Thyroid gland (tissue), 4 donors: ENCODE data around the gene SFTPD.

ENCODE experiments used
- CTCF ChIP-seq, 6 experiments: fragments of 200-600 bp in 3 of 6; fragments of 450-650 bp in 3 of 6; sonication (generic) in 3 of 6; IDR thresholded peaks; one replicate each; pipeline ENCODE4 v1.5.1; 2016 to 2019; ENCODE audit warnings: antibody characterized with exemption in 6 of 6, mild to moderate bottlenecking in 2 of 6, inconsistent platforms in 1 of 6, moderate library complexity in 1 of 6
- POLR2A ChIP-seq, 2 donors: fragments of 450-650 bp; IDR thresholded peaks; one replicate each; pipeline ENCODE4 v1.6.1; 2017; ENCODE audit warnings: antibody characterized with exemption in 2 of 2, mild to moderate bottlenecking in 2 of 2, moderate library complexity in 1 of 2

- TF ChIP-seq CTCF (IDR thresholded peaks at IDR 0.05): no peak
- no peak for TF ChIP-seq POLR2A (IDR thresholded peaks at IDR 0.05)
These were observed 18.6 kb downstream of the SFTPD start for GRCh38 chr10:79930267-79930666.
